Cardiac fibroblast (primary cell): ENCODE results near the gene SIRPA.
A peak's percentile ranks its signal among the peaks of the same experiment; 100 is the strongest.

ENCODE experiments used
- DNase-seq, 2 donors: peaks; one replicate each; pipeline versions ENCODE4 v3.0.0 to v3.0.0-alpha.2; 2010; ENCODE audit warnings: low read depth in 2 of 2
- H3K4me3 ChIP-seq, 2 donors: replicated peaks in 1 of 2; 1 replicate in 1 of 2; 2 replicates in 1 of 2; pipeline ENCODE4 v1.5.1; 2011; ENCODE audit warnings: low read depth in 2 of 2, low read length in 2 of 2, mild to moderate bottlenecking in 2 of 2, moderate library complexity in 1 of 2
- CTCF ChIP-seq: IDR thresholded peaks from one replicate; pipeline ENCODE4 v1.5.1; 2011; ENCODE audit warnings: low read depth, mild to moderate bottlenecking, low read length, inconsistent platforms

Gene SIRPA

GRCh38 chr20:1934156-1934555, 38.9 kb downstream of the SIRPA start:
- no peak for TF ChIP-seq CTCF
- peak; percentile 96 to 97 for DNase-seq
- H3K4me3 ChIP-seq: no peak overlapping the region

GRCh38 chr20:1934721-1935573, 39.7 kb downstream of the SIRPA start:
- no peak overlapping the region for H3K4me3 ChIP-seq
- TF ChIP-seq CTCF: no peak
- DNase-seq: peak; percentile 96 to 98

GRCh38 chr20:1935696-1936366, 40.6 kb downstream of the SIRPA start:
- TF ChIP-seq CTCF: no peak
- peak in 1 of 2 donors; percentile 57 for DNase-seq
- H3K4me3 ChIP-seq: no peak overlapping the region

GRCh38 chr20:1937316-1937976, 42.2 kb downstream of the SIRPA start:
- no peak overlapping the region for H3K4me3 ChIP-seq
- no peak for DNase-seq
- no peak for TF ChIP-seq CTCF

GRCh38 chr20:1938464-1939269, 43.5 kb downstream of the SIRPA start:
- no peak overlapping the region for H3K4me3 ChIP-seq
- TF ChIP-seq CTCF: no peak
- DNase-seq: no peak

GRCh38 chr20:1939270-1939595, 44.0 kb downstream of the SIRPA start:
- no peak for TF ChIP-seq CTCF
- no peak for DNase-seq
- no peak overlapping the region for H3K4me3 ChIP-seq
